Middle frontal gyrus (tissue), 1 donor: ENCODE results near the gene SPG21.

Source experiments
- DNase-seq: peaks from one replicate; pipeline ENCODE4 v3.0.0-alpha.2; 2015; ENCODE audit warnings: low spot score; ENCODE audit errors: extremely low spot score

The SPG21 gene

GRCh38 chr15:64991536-64992135 lies 1.9 kb upstream of the SPG21 start:
- no peak for DNase-seq

- DNase-seq, result no peak
Observed at GRCh38 chr15:64990168-64990470, 405 bp upstream of the SPG21 start.

- DNase-seq, result no peak
Observed at GRCh38 chr15:64987136-64987535, 2.6 kb downstream of the SPG21 start.

- DNase-seq, result no peak
Observed at GRCh38 chr15:64985366-64986033, 4.2 kb downstream of the SPG21 start.

- no peak for DNase-seq
Observed at GRCh38 chr15:64982472-64982871, 7.2 kb downstream of the SPG21 start.

GRCh38 chr15:64981812-64982431 lies 7.8 kb downstream of the SPG21 start:
- no peak for DNase-seq

- DNase-seq, result no peak
Observed at GRCh38 chr15:64979252-64979710, 10.4 kb downstream of the SPG21 start.

- no peak for DNase-seq
Observed at GRCh38 chr15:64975390-64975789, 14.3 kb downstream of the SPG21 start.

- no peak for DNase-seq
Observed at GRCh38 chr15:64970698-64971097, 19.0 kb downstream of the SPG21 start.

GRCh38 chr15:64969401-64969800 lies 20.3 kb downstream of the SPG21 start:
- no peak for DNase-seq

GRCh38 chr15:64961013-64961412 lies 28.7 kb downstream of the SPG21 start:
- DNase-seq, result no peak

- no peak for DNase-seq
Observed at GRCh38 chr15:64960153-64960552, 29.6 kb downstream of the SPG21 start.

GRCh38 chr15:64959128-64959527 lies 30.6 kb downstream of the SPG21 start:
- no peak for DNase-seq

GRCh38 chr15:64954395-64954794 lies 35.3 kb downstream of the SPG21 start:
- DNase-seq, result no peak

GRCh38 chr15:64951777-64952418 lies 37.8 kb downstream of the SPG21 start:
- DNase-seq, result no peak

- DNase-seq, result no peak
Observed at GRCh38 chr15:64950888-64951287, 38.8 kb downstream of the SPG21 start.

- DNase-seq, result no peak
Observed at GRCh38 chr15:64949383-64950186, 40.1 kb downstream of the SPG21 start.

- DNase-seq, result no peak
Observed at GRCh38 chr15:64948916-64949315, 40.8 kb downstream of the SPG21 start.

- no peak for DNase-seq
Observed at GRCh38 chr15:64947211-64947610, 42.5 kb downstream of the SPG21 start.

- DNase-seq, result no peak
Observed at GRCh38 chr15:64944961-64945360, 44.8 kb downstream of the SPG21 start.

- DNase-seq, result no peak
Observed at GRCh38 chr15:64943512-64944225, 46.0 kb downstream of the SPG21 start.
